GM19043 (cell line): ENCODE measurements around the gene DNAJC24.
A peak's percentile ranks its signal among the peaks of the same experiment; 100 is the strongest.
"Not testable (repeated sequence)": the region's sequence is repeated elsewhere in the genome, so short reads cannot be mapped to it uniquely, and the experiment has no call there.

ENCODE experiments used
- ATAC-seq: cut with Tn5 transposase; IDR thresholded peaks from one replicate; pipeline ENCODE4 v1.9.1; 2021; ENCODE audit warnings: low read depth; ENCODE audit not compliant: unreplicated experiment

Gene DNAJC24, protein sequence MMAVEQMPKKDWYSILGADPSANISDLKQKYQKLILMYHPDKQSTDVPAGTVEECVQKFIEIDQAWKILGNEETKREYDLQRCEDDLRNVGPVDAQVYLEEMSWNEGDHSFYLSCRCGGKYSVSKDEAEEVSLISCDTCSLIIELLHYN

DNA sequence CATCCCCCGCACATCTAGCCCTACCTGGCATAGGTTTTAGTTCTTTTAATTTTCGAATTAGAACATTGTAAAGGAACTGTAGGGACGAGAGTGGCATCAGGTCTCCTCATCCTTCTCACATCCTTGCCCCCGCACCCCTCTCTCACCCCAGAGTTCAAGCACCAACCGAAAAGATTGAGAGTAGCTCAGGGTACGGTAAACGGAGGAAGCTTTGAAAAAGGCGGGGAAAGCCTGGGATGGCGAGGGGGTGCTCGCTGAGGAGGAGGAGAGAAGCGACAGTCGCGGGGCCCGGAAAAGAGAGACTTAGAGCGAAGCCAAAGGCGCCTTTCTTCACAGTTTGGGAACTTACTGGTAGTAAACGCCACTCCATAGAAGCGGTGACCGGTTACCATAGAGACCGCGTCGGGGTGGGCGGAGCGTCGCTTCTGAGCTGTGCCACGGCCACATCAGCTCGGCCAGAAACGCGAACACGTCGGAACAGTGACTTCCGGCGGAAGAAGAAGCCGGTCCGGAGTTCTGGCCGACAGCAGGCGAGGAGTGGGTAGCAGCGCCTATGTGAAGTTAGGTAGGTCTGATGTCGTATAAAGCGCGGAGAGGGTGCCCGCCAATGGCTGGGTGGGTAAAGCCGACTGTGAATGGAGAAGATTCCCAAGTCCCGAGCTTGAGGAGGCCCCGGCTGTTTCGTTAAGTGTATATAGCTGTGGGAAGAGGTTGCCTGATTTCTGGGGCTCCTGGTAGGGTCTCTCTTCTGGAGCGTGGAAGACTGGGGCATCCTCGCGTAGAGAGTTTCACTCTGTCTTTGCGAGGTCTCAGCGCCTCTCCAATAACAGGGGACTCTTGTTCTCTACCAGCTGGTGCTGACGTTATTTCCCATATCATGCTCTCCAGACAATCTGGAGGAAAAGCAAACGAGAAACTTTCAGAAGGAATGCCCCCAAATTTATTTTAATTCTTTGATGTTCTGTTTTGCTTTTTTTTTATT, at the start of gene DNAJC24, which contains the start of gene DCDC1:
Gene DNAJC24, plus strand, starts transcription at position 513 of the 982 bp plus-strand sequence. CDS start 889 bp downstream, outside the sequence.
Gene DCDC1, minus strand, starts transcription at position 392 of the 982 bp plus-strand sequence. CDS start 41,459 bp downstream, outside the sequence.
- ATAC-seq = peak; percentile 97

DNA sequence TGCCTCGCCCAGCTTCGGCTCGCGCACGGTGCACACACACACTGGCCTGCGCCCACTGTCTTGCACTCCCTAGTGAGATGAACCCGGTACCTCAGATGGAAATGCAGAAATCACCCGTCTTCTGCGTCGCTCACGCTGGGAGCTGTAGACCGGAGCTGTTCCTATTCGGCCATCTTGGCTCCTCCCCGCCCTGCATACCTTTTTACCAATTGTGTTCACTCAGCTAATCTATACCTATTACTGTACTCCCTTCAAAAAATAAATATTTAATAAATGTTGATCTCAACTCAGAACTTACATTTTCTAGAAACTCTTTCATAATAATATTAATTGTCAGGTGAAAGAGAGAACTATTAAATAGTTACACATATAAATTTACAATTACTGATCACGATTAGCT, 48.2 kb upstream of the DNAJC24 start:
- not testable (repeated sequence) for ATAC-seq

DNA sequence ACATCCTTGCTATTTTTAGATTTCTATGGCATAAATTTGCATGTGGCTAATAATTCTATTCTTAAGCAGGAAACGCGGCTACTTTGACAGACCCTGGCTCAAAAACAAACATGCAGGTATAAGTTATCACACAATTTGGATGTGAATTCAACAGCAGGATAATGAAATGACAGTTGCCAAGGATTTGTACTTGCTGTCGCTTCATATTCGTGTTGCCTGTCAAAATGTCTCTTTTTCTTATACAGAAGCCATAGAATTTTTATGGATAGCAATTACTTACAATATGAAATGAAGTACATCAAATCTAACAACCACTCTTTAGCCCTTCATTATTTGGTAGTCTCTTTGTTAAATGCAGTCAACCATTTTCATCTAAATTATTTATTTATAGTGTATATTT, 46.5 kb upstream of the DNAJC24 start:
- ATAC-seq = no peak

DNA sequence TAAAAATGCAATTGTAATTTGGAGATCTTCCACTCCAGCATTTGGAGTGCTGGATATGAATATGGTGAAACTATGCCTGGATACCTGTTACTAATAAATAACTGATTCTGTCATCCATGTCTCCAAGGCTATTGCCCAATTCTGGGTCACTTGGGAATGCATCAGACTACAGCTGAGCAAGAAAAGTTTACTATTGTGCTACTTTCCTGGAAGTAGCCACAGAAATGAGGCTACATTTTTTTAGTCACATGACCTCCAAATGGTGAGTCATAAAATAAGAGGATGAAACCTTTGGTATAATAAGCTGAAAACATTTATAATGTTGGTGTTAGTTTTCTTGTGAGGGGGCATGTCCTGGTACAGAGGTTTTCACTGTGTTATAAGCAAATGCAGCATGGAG, 44.5 kb upstream of the DNAJC24 start:
- no peak for ATAC-seq

DNA sequence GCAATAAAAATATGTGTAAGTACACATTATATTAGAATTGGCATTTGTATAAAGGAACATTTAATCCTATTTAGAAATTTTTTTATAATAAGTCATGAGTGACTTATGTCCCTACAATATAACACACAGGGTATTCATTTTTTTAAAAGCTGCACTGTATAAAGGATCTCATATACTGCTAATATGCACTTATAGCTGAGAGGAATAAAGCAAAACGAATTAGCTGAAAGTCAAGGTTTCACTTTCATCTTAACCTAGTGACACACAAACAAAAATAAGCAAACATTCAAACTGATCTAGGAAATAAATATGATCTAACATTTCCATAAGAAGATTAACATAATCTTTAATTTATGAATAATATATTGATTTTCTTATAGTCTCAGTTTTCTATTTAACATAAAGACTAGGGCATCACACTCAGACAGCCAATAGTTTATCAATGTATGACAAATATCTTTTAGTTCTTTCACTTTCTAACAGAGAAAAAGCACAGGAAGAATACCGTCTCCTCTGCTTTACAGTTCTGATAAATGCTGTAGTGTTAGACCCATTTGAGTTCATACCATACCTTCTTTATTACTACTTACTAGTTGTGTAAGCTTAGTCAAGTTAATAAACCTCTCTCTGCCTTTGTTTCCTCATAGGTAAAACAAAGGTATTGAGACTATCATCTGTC, 43.1 kb upstream of the DNAJC24 start:
- peak; percentile 77 for ATAC-seq

DNA sequence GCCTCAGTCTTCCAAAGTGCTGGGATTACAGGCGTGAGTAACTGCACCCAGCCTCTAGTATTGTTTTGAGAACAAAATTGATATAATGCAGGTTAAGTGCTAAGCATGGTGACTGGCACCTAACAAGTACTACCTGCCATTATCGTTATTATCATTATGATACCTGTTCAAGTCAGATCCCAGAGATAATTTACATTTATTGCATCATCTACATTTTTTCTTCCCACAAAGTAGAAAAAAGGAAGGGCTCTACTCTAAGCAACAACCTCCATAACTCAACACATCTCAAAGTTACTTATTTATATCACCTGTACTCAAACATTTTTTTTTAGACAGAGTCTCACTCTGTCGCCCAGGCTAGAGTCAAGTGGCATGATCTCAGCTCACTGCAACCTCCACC, 42.2 kb upstream of the DNAJC24 start:
- no peak for ATAC-seq

DNA sequence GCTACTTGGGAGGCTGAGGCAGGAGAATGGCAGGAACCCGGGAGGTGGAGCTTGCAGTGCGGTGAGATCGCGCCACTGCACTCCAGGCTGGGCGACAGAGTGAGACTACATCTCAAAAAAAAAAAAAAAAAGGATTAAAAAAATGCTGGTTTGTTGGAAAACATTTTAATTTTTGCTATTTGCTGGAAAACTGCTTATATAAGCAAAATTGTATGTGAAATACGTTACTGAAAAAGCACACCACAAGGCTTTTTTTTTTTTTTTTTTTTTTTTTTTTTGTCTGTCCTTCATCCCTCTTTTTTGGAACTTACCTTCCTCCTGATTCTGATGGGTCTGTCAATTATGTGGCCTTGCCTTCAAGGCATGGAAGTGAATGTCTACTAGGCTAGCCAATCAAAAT, 41.0 kb upstream of the DNAJC24 start:
- no peak for ATAC-seq

DNA sequence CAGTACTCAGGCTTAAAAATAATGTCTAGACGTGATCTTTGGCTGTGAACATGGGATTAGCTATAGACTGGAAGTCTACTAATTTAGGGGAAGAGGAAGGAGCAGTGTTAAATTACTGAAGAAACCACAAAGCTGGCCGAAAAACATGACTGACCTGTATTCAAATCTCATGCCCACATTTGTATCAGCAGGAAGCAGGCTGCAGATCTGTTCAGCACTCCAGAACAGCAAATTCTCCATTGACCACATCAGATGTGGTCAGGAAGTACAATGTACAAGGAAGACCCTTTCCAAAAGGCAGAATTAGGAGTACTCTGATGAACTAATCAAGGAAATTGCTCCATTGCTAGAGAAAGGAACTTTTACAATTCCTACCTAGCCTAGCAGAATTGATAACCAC, 31.9 kb upstream of the DNAJC24 start:
- ATAC-seq = no peak

DNA sequence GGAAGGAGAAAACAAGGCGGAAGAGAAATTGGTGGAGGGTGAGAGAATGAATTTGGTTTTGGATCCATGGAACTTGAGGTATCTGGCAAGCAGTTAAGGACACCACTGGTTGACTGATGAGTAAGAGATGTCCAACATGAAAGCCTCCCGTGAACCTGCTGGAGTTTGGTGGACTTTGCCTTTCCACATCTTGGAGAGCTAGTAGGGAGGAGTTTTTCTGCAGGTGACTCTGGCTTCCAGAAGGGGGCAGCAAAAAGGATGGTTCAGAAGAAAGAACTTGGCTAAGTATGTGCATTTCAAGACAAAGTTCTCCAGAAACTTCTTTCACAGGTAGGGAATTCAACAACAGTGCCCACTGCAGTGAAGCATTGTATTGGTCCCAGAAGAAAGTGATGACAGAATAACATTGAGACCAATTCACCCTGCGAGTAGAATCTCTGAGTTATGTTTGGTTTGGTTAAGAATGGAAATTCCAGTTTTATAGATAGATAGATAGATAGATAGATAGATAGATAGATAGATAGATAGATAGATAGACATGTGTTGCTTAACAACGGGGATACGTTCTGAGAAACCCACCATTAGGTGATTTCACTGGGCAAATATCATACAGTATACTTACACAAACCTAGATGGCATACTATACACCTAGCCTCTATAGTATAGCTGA, 28.6 kb upstream of the DNAJC24 start:
- no peak for ATAC-seq

DNA sequence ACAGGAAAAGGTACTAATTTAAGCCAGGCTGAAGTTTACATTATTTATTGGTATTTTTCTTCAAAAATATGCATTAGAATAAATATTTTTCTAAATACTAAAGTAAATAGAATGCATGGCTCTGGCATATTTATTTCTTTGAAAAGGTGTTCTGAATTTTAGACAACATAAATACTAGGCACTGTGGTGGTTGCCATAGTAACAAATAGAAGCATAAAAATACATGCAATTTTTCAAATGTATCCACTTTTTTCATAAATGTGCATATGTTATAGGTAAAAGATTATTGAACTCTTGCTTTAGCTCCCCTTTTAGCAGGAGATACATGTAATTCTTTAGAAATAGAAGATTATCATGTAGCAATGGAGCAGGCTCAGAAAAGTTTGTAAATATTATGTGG, 18.5 kb upstream of the DNAJC24 start:
- ATAC-seq = no peak

DNA sequence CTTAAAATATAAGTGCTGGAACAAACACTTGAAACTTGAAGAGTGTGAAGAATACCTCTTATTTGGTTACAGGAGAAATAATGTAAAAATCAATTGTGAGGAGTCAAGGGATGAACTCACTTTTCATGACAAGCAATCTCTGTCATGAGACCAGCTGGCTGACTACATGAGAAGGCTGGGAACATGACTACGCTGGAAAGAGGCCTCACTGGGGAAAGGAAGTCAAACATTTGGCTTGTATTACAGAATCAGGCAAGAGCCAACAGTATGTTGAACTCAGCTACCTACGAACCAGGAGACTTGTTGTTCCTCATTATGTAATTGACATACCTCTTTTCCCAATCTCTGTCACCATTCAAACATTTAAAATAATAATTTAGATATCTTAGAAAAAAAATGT, 14.5 kb upstream of the DNAJC24 start:
- no peak for ATAC-seq

DNA sequence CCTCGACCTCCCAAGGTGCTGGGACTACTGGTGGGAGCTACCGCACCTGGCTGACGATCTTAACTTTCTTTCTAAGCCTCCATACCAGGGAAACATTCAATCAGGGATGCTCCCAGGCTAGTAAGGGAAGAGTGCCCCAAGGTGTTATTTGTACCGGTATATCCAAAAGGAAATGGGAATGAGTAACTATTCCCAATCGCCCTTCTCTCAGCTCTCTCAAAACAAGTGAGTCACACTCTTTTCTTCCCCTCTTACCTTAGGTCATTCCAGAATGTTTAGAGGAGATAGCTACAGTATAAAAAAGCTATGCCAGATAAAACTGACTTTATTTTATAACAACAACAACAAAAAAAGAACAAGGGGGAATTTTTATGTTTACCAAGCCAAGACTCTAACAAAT, 13.8 kb upstream of the DNAJC24 start:
- ATAC-seq = no peak

DNA sequence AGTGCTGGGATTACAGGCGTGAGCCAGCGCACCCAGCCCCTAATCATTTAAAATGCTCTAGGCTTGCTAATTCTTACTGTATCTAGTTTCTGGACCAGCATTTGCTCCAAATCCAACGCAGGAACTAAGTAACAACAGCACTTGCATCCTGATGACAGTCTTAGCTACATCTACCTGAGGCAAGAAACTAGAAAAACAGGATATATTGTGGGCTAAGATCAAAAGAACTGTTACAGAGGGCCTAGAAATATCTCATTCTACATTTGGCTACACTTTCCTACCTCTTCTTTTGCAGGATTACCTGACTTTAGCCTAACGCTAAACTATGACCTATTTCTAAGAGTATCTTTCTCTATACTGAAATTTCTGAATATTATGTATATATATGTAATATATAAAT, 7.9 kb upstream of the DNAJC24 start:
- ATAC-seq = no peak

DNA sequence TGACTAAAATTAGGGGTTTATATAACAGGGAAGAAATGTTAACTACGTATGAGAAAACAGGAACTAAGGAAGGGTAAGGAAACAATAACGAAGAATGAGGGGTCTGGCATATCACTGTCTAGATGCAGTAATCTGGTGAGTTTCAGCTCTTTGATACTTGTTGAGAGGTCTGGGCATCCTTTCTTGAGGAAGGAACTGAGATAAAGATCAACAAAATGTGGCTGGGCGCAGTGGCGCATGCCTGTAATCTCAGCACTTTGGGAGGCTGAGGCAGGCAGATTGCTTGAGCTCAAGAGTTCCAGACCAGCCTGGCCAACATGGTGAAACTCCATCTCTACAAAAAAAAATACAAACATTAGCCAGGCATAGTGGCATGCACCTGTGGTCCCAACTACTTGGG, 2.9 kb upstream of the DNAJC24 start:
- no peak for ATAC-seq

DNA sequence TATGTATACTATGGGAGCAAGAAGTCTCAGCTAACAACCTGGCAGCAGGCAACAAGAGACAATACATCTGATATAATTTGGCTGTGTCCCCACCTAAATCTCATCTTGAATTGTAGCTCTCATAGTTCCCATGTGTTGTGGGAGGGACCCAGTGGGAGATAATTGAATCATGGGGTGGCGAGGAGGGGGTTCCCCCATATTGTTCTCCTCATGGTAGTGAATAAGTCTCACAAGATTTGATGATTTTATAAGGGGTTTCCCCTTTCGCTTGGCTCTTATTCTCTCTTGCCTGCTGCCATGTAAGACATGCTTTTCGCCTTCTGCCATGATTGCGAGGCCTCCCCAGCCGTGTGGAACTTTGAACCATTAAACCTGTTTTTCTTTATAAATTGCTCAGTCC, 6.2 kb downstream of the DNAJC24 start:
- ATAC-seq = no peak

DNA sequence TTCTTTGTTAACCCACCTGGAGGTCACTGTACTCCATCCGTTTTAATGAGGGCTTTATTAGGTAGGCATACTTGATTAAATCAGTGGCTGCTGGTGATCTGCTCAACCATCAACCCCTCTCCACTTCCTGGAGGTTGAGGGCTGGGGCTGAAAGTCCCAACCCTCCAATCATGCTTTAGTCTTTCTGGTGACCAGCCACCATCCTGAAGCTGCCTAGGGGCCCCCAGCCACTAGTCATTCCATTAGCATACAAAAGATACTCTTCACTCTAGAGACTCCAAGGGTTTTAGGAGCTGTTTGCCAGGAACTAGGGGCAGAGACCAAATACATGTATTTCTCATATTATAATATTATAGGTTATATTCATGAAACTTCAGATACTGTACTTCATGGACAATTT, 13.5 kb downstream of the DNAJC24 start:
- ATAC-seq = no peak

DNA sequence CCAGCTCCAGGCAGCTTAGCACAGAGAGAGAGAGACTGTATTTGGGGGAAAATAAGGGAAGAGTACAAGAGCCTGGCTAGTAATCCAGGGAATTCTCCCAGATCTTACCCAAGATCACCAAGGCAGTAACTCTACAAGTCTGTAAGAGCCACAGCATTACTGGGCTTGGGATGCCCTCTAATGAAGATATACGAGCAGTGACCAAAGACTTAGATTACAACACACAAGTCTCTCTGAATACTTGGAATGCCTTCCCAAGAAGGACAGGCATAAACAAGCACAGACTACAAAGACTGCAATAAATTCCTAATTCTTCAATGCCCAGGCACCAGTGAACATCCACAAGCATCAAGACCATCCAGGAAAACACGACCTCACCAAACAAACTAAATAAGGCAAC, 17.7 kb downstream of the DNAJC24 start:
- no peak for ATAC-seq

DNA sequence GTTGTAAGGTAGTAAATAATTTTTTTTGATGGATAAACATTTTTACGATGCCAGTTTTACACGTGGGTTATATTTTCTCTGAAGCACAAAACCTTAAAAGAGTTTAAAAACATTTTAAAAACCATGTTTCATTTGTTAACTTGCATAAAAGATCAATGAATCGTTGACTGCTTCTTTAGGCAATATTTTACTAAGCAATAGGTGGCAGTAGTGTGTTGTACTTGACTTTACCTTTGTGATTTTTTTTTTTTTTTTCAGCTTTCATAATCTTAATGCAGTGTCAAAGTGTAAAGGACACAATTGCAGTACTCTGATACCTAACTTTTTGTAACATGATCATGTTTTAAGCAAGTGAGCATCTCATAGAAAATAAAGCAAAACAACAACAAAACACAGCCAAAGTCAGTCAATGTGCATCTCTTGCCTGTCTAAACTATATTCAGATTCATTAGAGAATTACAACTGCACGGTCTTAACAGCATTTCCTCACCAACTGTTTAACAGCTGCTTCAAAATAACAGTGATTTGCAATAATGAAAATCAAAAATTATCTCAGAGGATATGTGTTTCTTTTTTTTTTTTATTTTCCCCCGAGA, 27.7 kb downstream of the DNAJC24 start:
- ATAC-seq = no peak

DNA sequence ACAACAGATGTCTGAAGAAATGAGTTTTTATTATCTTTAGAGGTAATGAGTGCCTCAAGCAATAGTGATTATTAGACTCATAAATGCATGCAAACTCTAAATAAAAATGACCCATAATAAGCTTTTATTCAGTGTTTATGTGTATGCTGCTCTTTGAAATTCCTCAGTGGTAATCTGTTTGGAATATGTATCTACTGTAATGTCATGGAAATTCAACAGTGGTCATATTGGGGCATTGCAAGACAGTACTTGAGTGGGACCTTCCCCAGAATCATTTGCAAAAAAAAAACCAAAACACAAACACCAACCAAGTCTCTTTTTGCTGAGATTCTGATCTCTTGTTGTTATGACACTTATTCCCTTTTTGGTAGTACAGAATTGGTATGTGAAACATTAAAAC, 35.0 kb downstream of the DNAJC24 start:
- ATAC-seq = no peak

DNA sequence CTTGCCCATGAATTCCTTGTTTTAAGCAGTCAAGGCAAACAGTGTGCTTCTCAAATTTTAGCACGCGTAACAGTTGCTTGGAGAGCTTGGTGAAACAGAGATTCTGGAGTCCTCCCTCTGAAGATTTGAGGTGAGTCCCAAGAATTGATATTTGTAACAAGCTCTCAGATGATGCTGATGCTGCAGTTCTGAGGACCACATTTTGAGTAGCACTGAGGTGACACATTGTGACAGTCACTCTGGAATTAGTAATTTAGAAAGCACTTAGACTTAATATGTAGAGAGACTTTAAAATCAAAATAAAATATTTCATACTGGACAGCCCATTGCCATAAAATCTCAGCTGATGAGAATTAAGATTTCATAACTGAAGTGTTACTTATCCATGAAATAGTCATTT, 38.5 kb downstream of the DNAJC24 start:
- ATAC-seq = no peak
